Liver (tissue), 9 donors: ENCODE data around the gene USP28. TPM values are rescaled to one million over a fixed set of nuclear protein-coding genes. Genes with fewer than 3 reads are reported as not detected.

Experiments used
- DNase-seq: peaks from one replicate; pipeline ENCODE4 v3.0.0-alpha.2; 2017; ENCODE audit warnings: low spot score
- H3K27ac ChIP-seq, 2 donors: one replicate each; pipeline ENCODE4 v1.7.0; 2013; ENCODE audit warnings: inconsistent platforms in 2 of 2, low read length in 2 of 2, control low read depth in 1 of 2, low read depth in 1 of 2, mild to moderate bottlenecking in 1 of 2
- H3K27me3 ChIP-seq, 4 donors: one replicate each; pipeline versions ENCODE4 v1.6.1 to v1.7.0; 2013; ENCODE audit warnings: low read length in 3 of 4, inconsistent platforms in 1 of 4, mild to moderate bottlenecking in 1 of 4, moderate library complexity in 1 of 4; ENCODE audit not compliant: control insufficient read depth in 4 of 4, insufficient read depth in 4 of 4
- H3K36me3 ChIP-seq, 4 donors: one replicate each; pipeline versions ENCODE4 v1.6.1 to v1.7.0; 2013; ENCODE audit warnings: low read length in 3 of 4, mild to moderate bottlenecking in 3 of 4, low read depth in 1 of 4, moderate library complexity in 1 of 4; ENCODE audit not compliant: control insufficient read depth in 4 of 4, insufficient read depth in 3 of 4
- H3K4me1 ChIP-seq, 4 donors: one replicate each; pipeline versions ENCODE4 v1.6.1 to v1.7.0; 2013; ENCODE audit warnings: low read length in 3 of 4, mild to moderate bottlenecking in 3 of 4, moderate library complexity in 1 of 4; ENCODE audit not compliant: control insufficient read depth in 4 of 4, insufficient read depth in 4 of 4
- H3K4me3 ChIP-seq, 3 donors: one replicate each; pipeline versions ENCODE4 v1.6.1 to v1.7.0; 2013; ENCODE audit warnings: low read length in 3 of 3, control low read depth in 1 of 3, low read depth in 1 of 3, mild to moderate bottlenecking in 1 of 3
- H3K9ac ChIP-seq, 2 donors: one replicate each; pipeline ENCODE4 v1.7.0; 2013; ENCODE audit warnings: low read length in 2 of 2, mild to moderate bottlenecking in 2 of 2, moderate library complexity in 2 of 2, control low read depth in 1 of 2, low read depth in 1 of 2
- H3K9me3 ChIP-seq, 4 donors: one replicate each; pipeline versions ENCODE4 v1.6.1 to v1.7.0; 2013; ENCODE audit warnings: low read length in 3 of 4; ENCODE audit not compliant: control insufficient read depth in 4 of 4
- ATF3 ChIP-seq: IDR thresholded peaks from 2 replicates; pipeline ENCODE4 v1.6.1; 2016; ENCODE audit warnings: antibody characterized with exemption
- EGR1 ChIP-seq, 2 donors: IDR thresholded peaks; 2 replicates each; pipeline ENCODE4 v1.6.1; 2016 to 2018; ENCODE audit warnings: antibody characterized with exemption in 2 of 2, low read depth in 2 of 2
- FOXA1 ChIP-seq: IDR thresholded peaks from 2 replicates; pipeline ENCODE4 v1.6.1; 2016; ENCODE audit warnings: antibody characterized with exemption
- FOXA2 ChIP-seq: IDR thresholded peaks from 2 replicates; pipeline ENCODE4 v1.6.1; 2016; ENCODE audit warnings: antibody characterized with exemption
- GABPA ChIP-seq, 2 donors: IDR thresholded peaks in 1 of 2; conservative IDR thresholded peaks in 1 of 2; 2 replicates each; pipeline ENCODE4 v1.6.1; 2016; ENCODE audit warnings: antibody characterized with exemption in 2 of 2, mild to moderate bottlenecking in 1 of 2, moderate library complexity in 1 of 2
- HNF4A ChIP-seq, 2 donors: conservative IDR thresholded peaks; 2 replicates each; pipeline ENCODE4 v1.6.1; 2016; ENCODE audit warnings: antibody characterized with exemption in 2 of 2, mild to moderate bottlenecking in 2 of 2
- HNF4G ChIP-seq: IDR thresholded peaks from 2 replicates; pipeline ENCODE4 v1.6.1; 2016; ENCODE audit warnings: antibody characterized with exemption
- JUND ChIP-seq, 2 donors: IDR thresholded peaks; 2 replicates each; pipeline ENCODE4 v1.6.1; 2016; ENCODE audit warnings: antibody characterized with exemption in 2 of 2
- MAX ChIP-seq: IDR thresholded peaks from 2 replicates; pipeline ENCODE4 v1.6.1; 2016; ENCODE audit warnings: antibody characterized with exemption
- NR2F2 ChIP-seq: IDR thresholded peaks from 2 replicates; pipeline ENCODE4 v1.6.1; 2016; ENCODE audit warnings: antibody characterized with exemption
- RAD21 ChIP-seq, 2 donors: IDR thresholded peaks; 2 replicates each; pipeline ENCODE4 v1.6.1; 2016; ENCODE audit warnings: antibody characterized with exemption in 2 of 2, mild to moderate bottlenecking in 2 of 2
- RXRA ChIP-seq, 2 donors: IDR thresholded peaks; 2 replicates each; pipeline ENCODE4 v1.6.1; 2017 to 2018; ENCODE audit warnings: antibody characterized with exemption in 2 of 2, mild to moderate bottlenecking in 1 of 2
- SP1 ChIP-seq: IDR thresholded peaks from 2 replicates; pipeline ENCODE4 v1.6.1; 2018; ENCODE audit warnings: antibody characterized with exemption, mild to moderate bottlenecking
- TAF1 ChIP-seq: conservative IDR thresholded peaks from 2 replicates; pipeline ENCODE4 v1.6.1; 2016; ENCODE audit warnings: antibody characterized with exemption, mild to moderate bottlenecking
- YY1 ChIP-seq: IDR thresholded peaks from 2 replicates; pipeline ENCODE4 v1.6.1; 2016; ENCODE audit warnings: antibody characterized with exemption, mild to moderate bottlenecking
- WGBS: extraction: QIAGEN DNeasy Blood & Tissue Kit; methylation state at CpG from one replicate; pipeline ENCODE4 v1.1.7; 2013; 5-methylcytosine and 5-hydroxymethylcytosine counted together
- polyA plus RNA-seq, 2 donors: library from polyadenylated mRNA; stranded (reverse) in 1 of 2; unstranded in 1 of 2; fragments of 200-250 nt in 1 of 2; fragments of >200 nt in 1 of 2; fragmentation: Nextera tagmentation in 1 of 2; extraction: Ambion mirVana in 1 of 2; gene quantifications; one replicate each; pipeline versions ENCODE4 v1.2.1 to v1.2.3, GENCODE V29; 2013 to 2015
- total RNA-seq, 2 donors: library from RNA; depleted of rRNA; stranded (reverse); fragments of >200 nt; gene quantifications; one replicate each; pipeline ENCODE4 v1.2.3, GENCODE V29; 2014
- TF ChIP-seq, protein P1 (sequence below): IDR thresholded peaks from 2 replicates; pipeline ENCODE4 v1.6.1; 2016; ENCODE audit warnings: antibody characterized with exemption
- TF ChIP-seq, protein P2 (sequence below): IDR thresholded peaks from 2 replicates; pipeline ENCODE4 v1.6.1; 2016; ENCODE audit warnings: antibody characterized with exemption, mild to moderate bottlenecking
- TF ChIP-seq, protein P3 (sequence below): fragments of 150-350 bp; IDR thresholded peaks from 2 replicates; pipeline ENCODE4 v1.5.1; 2017; ENCODE audit warnings: improper control_type of control experiment, low read depth, low read length; ENCODE audit not compliant: missing input control
- donor health status: healthy.
- donor health status: healthy.
- donor health status: healthy.
- donor health status: healthy.
- donor health status: healthy.

The USP28 gene
- total and polyA plus RNA-seq, 4 donors, result 5.1 to 20.3 (median 8.8) TPM

- H3K9ac ChIP-seq, result no peak overlapping the region
- H3K36me3 ChIP-seq, result no peaks in the 10 kb centered on the region
- H3K27me3 ChIP-seq, result no peaks in the 10 kb centered on the region
- H3K4me1 ChIP-seq, result peaks cover 2 to 10% (median 7%) of the 10 kb centered on the region in 4 donors
- no peak overlapping the region for H3K27ac ChIP-seq
- WGBS, result 75% methylated on average over 5 of the region's 5 CpGs
- no peak overlapping the region for H3K4me3 ChIP-seq
- no peak for TF ChIP-seq RXRA (IDR thresholded peaks at IDR 0.05)
- no peak for TF ChIP-seq SP1
- TF ChIP-seq, protein P1, sequence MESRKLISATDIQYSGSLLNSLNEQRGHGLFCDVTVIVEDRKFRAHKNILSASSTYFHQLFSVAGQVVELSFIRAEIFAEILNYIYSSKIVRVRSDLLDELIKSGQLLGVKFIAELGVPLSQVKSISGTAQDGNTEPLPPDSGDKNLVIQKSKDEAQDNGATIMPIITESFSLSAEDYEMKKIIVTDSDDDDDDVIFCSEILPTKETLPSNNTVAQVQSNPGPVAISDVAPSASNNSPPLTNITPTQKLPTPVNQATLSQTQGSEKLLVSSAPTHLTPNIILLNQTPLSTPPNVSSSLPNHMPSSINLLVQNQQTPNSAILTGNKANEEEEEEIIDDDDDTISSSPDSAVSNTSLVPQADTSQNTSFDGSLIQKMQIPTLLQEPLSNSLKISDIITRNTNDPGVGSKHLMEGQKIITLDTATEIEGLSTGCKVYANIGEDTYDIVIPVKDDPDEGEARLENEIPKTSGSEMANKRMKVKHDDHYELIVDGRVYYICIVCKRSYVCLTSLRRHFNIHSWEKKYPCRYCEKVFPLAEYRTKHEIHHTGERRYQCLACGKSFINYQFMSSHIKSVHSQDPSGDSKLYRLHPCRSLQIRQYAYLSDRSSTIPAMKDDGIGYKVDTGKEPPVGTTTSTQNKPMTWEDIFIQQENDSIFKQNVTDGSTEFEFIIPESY, result no peak
- no peak for TF ChIP-seq MAX
- TF ChIP-seq TAF1, result no peak
- no peak for TF ChIP-seq HNF4G
- no peak for TF ChIP-seq EGR1 (IDR thresholded peaks at IDR 0.05; ENCODE audit: low read depth in 2 of 2)
- H3K9me3 ChIP-seq, result no peaks in the 10 kb centered on the region
- no peak for DNase-seq
Observed at GRCh38 chr11:113873236-113873626, 2.1 kb downstream of the USP28 start.

- 88% methylated on average over 3 of the region's 3 CpGs for WGBS
- Histone ChIP-seq H3K4me3 (no peak overlapping the region), H3K27me3 (no peaks in the 10 kb centered on the region), H3K27ac (no peak overlapping the region), H3K9me3 (no peaks in the 10 kb centered on the region), H3K4me1 (peaks cover 3 to 15% (median 10%) of the 10 kb centered on the region in 4 donors), H3K36me3 (no peaks in the 10 kb centered on the region), H3K9ac (no peak overlapping the region)
- TF ChIP-seq SP1 (no peak), TAF1 (no peak), HNF4G (no peak), RAD21 (IDR thresholded peaks at IDR 0.05) (no peak), JUND (IDR thresholded peaks at IDR 0.05) (no peak), FOXA2 (no peak), EGR1 (IDR thresholded peaks at IDR 0.05; ENCODE audit: low read depth in 2 of 2) (no peak), NR2F2 (no peak), GABPA (IDR thresholded peaks at IDR 0.05 in 1 of 2, conservative IDR thresholded peaks at IDR 0.05 in 1 of 2) (no peak), YY1 (no peak), HNF4A (conservative IDR thresholded peaks at IDR 0.05) (no peak), FOXA1 (no peak), MAX (no peak), ATF3 (no peak), RXRA (IDR thresholded peaks at IDR 0.05) (no peak)
- TF ChIP-seq, protein P1, result no peak
- TF ChIP-seq, protein P2, sequence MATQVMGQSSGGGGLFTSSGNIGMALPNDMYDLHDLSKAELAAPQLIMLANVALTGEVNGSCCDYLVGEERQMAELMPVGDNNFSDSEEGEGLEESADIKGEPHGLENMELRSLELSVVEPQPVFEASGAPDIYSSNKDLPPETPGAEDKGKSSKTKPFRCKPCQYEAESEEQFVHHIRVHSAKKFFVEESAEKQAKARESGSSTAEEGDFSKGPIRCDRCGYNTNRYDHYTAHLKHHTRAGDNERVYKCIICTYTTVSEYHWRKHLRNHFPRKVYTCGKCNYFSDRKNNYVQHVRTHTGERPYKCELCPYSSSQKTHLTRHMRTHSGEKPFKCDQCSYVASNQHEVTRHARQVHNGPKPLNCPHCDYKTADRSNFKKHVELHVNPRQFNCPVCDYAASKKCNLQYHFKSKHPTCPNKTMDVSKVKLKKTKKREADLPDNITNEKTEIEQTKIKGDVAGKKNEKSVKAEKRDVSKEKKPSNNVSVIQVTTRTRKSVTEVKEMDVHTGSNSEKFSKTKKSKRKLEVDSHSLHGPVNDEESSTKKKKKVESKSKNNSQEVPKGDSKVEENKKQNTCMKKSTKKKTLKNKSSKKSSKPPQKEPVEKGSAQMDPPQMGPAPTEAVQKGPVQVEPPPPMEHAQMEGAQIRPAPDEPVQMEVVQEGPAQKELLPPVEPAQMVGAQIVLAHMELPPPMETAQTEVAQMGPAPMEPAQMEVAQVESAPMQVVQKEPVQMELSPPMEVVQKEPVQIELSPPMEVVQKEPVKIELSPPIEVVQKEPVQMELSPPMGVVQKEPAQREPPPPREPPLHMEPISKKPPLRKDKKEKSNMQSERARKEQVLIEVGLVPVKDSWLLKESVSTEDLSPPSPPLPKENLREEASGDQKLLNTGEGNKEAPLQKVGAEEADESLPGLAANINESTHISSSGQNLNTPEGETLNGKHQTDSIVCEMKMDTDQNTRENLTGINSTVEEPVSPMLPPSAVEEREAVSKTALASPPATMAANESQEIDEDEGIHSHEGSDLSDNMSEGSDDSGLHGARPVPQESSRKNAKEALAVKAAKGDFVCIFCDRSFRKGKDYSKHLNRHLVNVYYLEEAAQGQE, result no peak
- TF ChIP-seq, protein P3, sequence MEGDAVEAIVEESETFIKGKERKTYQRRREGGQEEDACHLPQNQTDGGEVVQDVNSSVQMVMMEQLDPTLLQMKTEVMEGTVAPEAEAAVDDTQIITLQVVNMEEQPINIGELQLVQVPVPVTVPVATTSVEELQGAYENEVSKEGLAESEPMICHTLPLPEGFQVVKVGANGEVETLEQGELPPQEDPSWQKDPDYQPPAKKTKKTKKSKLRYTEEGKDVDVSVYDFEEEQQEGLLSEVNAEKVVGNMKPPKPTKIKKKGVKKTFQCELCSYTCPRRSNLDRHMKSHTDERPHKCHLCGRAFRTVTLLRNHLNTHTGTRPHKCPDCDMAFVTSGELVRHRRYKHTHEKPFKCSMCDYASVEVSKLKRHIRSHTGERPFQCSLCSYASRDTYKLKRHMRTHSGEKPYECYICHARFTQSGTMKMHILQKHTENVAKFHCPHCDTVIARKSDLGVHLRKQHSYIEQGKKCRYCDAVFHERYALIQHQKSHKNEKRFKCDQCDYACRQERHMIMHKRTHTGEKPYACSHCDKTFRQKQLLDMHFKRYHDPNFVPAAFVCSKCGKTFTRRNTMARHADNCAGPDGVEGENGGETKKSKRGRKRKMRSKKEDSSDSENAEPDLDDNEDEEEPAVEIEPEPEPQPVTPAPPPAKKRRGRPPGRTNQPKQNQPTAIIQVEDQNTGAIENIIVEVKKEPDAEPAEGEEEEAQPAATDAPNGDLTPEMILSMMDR, result no peak
- DNase-seq, result no peak
Observed at GRCh38 chr11:113871336-113871735, 4.0 kb downstream of the USP28 start.
